Measurements from ENCODE around the gene PUS1.
"Not testable (repeated sequence)": the region's sequence is repeated elsewhere in the genome, so short reads cannot be mapped to it uniquely, and the experiment has no call there.

PUS1 gene

DNA sequence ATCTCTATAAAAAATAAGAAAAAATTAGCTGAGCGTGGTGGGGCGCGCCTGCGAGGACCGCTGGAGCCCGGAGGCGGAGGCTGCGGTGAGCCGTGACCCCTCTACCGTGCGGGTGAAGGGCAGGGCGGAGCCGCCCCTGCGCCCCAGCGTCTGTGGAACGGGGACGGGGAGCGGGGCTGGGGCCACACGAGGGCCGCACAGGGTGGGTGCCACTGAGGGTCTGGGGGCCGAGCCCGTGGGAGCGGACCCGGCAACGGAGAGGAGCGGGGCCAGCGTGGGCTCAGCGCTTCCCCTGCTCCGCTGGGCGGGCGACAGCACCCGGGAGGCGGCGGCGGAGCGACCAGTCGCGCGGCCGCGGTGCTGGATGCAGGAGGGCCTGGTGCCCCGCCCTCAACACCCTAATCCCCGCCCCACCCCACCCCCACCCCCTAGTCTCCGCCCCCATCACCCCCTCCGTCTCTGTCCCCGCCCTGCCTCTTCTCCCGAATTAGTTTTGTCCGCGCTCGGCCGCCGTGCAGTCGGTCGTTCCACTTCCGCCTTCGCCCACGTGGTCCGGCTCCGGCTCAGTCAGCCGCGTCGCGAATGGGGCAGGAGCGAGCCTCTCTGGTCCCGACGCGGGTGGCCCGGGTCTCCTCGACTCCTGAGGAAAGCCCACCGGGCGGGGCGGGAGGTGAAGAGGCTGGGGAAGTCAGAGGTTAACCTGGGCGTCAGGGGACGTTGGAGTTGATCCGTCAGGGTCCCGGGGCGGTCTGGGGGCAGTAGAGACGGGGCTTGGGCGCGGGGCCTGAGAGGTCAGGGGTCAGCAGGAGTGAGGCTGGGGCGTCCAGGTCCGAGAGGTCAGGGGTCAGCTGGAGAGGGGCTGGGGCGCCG lies at the start of gene PUS1:
Gene PUS1 (plus strand): TSS at position 566 of the 870 bp plus-strand sequence. CDS start 447 bp downstream, outside the sequence.
- peak; percentile 86 to 89 for DNase-seq (ENCODE audit: low read depth in 1 of 2, low spot score in 1 of 2)

DNA sequence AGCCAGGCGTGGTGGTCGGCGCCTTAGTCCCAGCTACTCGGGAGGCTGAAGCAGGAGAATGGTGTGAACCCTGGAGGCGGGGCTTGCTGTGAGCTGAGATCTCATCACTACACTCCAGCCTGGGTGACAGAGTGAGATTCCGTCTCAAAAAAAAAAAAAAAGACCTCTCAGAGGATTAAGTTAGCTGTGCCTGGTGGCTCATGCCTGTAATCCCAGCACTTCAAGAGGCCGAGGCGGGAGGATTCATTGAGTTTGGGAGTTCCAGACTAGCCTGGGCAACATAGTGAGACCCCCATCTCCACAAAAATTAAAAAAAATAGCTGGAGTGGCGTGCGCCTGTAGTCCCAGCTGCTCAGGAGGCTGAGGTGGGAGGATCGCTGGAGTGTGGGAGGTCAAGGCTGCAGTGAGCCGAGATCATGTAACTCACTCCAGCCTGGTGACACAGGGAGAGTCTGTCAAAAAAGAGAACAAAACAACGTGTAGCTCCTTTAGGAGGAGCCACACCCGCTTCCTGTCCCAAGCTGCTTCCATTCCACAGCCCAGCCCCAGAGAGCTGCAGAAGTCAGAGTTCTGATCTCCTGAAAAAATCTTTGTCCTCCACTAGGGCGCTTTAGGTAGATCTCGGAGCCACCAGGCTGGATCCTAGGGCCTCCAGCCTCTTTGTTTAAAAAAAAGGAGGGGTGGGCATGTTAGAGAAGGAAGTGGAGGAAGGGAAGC lies 46.1 kb upstream of the PUS1 start:
- no peak for DNase-seq (ENCODE audit: low read depth in 1 of 2, low spot score in 1 of 2)

DNA sequence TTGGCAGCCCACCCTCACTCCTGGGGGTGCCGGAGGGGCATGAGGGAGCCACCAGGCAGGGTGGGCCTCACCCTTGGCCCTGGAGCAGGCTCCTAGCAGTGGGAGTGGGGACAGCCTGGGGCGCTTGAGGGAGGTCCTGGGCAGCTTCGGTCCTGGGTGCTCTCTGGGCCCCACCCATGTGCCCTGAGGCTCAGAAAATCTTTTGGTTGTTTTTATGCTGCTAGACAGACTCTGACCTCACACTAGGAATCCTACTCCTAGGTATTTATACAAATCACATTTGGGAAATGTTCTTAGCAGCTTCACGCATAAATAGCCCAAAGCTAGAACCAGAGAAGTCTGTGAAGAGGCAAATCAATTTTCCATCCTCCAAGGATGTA lies 45.6 kb upstream of the PUS1 start:
- DNase-seq (ENCODE audit: low read depth in 1 of 2, low spot score in 1 of 2) = no peak

DNA sequence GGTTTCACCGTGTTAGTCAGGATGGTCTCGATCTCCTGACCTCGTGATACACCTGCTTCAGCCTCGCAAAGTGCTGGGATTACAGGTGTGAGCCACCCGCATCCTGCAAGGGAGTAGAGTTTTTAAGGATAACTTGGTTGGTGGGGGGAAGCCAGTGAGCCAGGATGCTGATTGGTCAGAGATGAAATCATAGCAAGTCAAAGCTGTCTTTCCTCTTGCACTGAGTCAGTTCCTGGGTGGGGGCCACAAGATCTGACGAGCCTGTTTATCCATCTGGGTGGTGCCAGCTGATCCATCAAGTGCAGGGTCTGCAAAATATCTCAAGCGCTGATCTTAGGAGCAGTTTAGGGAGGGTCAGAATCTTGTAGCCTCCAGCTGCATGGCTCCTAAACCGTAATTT lies 44.0 kb upstream of the PUS1 start:
- DNase-seq (ENCODE audit: low read depth in 1 of 2, low spot score in 1 of 2) = not testable (repeated sequence)

DNA sequence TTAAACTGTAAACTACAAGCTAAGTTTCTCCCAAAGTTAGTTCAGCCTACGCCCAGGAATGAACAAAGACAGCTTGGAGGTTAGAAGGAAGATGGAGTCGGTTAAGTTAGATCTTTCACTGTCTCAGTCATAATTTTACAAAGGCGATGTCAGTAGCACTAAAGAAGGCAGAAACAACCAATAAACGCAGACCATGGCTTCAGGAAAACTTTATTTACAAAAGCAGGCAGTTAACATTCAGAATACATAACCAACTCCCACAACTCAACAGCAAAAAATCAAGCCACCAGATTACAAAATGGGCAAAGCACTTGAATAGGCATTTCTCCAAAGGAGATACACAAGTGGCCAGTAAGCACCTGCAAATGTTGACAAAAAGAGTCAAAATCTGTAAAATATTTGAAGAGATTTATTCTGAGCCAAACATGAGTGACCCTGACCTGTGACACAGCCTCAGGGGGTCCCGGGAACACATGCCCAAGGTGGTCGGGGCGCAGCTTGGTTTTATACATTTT lies 43.5 kb upstream of the PUS1 start:
- DNase-seq (ENCODE audit: low read depth in 1 of 2, low spot score in 1 of 2) = no peak

DNA sequence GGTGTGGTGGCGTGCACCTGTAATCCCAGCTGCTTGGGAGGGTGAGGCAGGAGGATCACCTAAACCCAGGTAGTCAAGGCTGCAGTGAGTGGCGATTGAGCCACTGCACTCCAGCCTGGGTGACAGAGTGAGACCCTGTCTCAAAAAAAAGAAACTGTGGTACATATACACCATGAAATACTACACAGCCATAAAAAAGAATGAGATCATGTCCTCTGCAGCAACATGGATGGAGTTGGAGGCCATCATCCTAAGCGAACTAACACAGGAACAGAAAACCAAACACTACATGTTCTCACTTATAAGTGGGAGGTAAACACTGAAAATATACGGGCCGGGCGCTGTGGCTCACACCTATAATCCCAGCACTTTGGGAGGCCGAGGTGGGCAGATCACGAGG lies 37.4 kb upstream of the PUS1 start:
- DNase-seq (ENCODE audit: low read depth in 1 of 2, low spot score in 1 of 2) = not testable (repeated sequence)

DNA sequence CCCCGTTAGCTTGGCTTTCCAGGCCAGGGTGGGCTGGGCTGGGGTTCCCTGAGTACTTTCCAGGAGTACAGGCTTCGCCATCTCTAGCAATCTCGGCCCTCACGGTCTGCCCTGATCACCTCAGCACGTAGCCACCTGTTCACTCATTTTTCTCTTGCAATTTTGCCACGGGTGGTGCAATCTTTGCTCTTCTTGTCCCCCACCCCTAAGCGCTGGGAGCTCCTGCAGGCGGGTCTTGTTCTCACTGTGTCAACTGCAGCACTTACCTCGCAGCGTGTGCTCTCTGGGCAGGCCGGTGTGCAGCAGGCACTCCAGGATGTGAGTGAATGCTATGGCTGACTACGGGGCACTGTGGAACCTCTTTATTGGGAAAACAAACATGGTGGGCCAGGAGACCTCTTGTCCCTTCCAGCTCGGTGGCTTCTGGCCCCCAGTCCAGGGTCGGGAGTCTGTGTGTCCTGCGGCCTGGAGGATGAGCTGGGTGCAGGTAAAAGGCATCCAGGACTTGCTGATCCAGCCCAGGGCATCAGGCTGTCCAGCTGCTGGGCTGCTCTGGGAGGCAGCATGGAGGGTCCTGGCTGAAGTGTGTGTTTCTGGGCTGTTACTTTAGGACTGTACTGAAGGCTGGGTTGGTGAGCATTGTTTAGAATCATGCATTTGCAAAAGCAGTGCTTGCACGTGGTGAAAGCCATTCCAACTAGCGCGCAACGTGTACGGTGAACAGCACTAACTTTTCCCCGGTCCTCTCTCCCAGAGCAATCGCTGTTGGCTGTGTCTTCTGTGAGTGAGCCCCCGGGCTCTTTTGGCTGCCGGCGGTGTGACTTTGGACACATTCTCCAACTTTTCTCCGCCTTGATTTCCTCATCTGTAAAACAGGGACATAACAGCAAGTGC lies 36.1 kb upstream of the PUS1 start:
- no peak for DNase-seq (ENCODE audit: low read depth in 1 of 2, low spot score in 1 of 2)

DNA sequence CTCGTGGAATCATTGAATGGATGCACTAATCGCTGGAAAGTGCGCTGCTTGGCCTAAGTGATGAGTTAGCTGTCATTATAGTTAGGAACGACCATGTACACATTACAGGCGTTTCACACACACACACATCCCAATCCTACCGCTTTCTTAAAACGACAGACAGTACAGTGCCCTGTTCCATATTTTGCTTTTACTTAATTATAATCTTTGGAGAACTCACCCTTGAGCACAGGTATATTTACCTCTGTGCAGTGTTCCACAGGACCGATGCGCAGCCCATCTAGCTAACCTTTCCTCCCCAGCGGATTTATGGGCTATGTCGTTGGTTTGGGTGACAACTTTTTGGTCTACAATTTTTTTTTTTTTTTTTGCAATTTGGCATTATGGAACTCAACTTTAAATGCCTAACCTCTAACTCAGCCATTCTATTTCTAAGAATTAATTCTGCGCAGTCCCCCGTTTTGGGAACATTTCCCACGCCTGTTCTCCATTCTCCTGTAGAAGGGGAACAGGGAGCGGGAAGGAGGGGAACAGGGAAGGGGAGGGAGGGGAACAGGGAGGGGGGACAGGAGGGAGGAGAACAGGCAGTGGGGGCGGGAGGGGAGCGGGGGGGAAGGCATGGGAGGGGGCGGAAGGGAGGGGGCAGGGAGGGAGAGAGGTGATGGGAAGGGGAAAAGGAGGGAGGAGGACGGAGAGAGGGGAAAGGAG lies 35.3 kb upstream of the PUS1 start:
- no peak for DNase-seq (ENCODE audit: low read depth in 1 of 2, low spot score in 1 of 2)

DNA sequence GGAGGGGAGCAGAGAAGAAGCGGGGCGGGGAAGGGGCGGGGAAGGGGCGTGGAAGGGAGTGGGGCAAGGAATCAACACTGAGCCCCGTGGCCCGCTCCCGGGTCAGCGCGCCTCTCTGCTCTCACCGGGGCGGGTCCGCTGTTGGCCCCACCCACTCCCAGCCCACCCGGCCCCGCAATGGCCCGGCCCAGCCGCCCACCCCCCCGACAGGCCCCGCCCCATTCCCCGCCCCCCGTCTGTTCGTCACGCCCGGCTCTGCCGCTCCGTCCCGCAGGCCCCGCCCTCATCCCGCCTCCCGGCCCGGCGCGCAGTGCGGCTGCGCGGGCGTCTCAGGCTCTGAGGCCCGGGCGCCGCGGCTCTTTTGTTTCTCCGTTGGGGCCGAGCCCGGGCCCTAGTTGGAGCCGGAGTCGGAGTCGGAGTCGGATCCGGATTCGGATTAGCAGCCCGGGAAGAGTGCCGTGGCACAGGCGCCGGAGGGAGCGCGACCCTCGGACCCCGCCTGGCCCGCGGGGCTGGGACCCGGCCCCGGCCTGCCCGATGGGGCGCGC lies 34.7 kb upstream of the PUS1 start, which contains the start of gene ULK1:
Gene ULK1 (plus strand): TSS at position 310 of the 548 bp plus-strand sequence. CDS start 380 bp downstream, outside the sequence.
- DNase-seq (ENCODE audit: low read depth in 1 of 2, low spot score in 1 of 2) = peak; percentile 87 to 95

DNA sequence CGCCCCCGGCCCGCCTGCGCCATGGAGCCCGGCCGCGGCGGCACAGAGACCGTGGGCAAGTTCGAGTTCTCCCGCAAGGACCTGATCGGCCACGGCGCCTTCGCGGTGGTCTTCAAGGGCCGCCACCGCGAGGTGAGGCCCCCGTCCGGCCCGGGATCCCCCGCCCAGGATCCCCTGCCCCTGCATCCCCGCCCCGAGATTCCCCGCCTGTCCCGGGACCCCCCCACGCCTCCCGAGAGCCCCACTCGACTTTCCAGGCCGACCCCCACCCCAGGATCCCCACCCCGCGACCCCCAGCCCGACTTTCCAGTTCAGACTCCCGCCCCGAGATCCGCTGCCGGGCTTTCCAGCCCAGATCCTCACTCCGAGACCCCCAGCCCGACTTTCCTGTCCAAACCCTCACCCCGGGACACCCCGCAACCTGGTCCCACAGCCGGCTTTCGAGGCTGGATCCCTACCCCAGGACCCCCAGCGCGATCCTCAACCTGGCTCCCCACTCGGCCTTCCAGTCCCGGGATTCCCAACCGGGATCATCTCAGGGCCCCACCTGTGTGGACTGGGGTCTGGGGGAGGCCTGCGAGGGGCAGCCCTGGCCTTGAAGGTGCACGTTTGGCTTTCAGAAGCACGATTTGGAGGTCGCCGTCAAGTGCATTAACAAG lies 34.0 kb upstream of the PUS1 start:
- no peak for DNase-seq (ENCODE audit: low read depth in 1 of 2, low spot score in 1 of 2)

DNA sequence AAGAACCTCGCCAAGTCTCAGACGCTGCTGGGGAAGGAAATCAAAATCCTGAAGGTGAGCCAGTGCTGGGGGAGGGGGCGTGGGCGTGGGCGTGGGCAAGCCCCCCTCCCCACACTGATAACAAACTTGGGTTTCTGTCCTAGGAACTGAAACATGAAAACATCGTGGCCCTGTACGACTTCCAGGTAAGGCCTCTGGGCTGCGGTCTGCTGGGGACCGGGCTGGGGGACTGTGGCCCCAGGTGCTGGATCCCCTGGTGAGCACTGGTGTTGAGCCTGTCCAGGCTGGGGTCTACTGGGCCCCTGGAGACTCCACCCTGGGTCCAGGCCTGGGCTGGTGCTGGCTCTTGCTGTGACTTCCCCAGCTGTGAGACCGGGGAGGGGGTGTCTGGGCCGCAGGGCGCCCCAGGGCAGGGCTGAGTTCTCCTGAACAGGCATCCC lies 33.4 kb upstream of the PUS1 start:
- DNase-seq (ENCODE audit: low read depth in 1 of 2, low spot score in 1 of 2) = no peak

DNA sequence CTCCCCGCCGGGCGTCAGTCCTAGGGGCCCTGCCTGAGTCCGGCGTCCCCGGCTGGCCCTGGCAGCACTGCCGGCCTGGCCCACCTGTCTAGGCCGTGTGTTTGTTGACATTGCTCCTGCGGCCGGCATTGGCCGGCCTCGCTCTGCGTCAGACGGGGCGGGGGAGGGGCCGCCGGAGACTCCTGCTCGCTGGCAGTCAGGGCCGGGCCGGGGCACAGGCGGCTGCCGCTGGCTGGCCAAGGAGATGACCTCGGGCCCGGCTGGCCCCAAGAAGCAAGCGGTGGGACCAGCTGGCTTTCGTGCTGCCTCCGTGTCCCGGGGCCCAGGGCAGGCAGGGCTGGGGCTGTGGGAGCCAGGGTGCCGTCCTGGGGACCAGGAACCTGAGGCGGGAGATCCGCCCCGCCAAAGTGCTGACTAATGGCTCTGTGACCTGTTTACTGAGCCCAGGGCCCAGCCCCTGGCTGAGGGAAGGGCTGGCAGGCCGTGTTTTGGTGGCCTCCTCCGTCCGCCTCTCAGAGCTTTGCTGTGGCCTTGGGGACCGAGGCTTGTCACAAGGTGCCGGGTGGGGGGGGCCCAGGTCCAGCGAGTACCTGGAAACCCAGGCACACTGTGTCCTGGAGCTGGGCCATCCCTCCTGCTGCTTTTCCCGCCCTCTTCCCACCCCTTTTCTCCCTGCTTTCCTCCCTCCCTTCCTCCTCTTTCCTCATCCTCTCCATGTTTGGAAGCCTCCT lies 32.8 kb upstream of the PUS1 start:
- DNase-seq (ENCODE audit: low read depth in 1 of 2, low spot score in 1 of 2) = peak; percentile 29 to 58

DNA sequence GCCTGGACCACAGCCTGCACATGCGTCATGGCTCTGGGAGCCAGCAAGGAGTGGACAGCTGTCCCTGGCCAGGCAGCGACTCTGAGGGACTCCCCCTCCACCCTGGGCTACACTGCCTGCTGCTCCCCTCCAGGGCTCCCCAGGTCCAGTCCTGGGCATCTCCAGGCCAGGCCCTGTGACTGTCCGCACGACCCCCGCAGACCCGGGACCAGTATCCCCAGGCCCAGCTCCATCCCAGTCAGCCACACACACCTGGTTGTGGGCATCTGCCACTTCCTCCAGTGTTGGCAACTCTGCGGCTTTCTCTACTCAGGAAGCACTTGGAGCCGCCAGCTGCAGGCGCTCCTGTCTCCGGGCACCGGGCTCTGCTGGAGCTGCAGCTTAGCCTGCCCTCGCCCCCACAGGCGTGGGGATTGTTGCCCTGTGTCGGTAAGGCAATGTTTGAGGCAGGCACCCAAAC lies 32.2 kb upstream of the PUS1 start:
- DNase-seq (ENCODE audit: low read depth in 1 of 2, low spot score in 1 of 2) = no peak

DNA sequence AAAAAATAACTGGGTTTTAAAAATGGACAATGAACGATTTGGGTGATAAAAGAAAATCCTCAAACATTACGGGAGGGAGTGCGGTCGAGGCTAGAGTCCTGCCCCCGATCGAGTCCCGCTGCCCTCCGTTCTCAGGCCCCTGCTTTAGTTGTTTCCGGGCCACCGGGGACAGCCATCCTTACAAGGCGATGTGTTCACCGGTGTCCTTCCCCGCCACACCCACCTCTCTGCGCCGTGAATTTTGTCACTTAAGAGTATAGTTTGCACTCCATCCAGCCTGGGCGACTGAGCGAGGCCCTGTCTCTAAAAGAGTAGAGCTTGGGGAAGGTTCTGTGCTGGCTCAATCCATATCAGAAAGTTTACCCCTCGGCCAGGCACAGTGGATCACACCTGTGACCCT lies 31.8 kb upstream of the PUS1 start:
- no peak for DNase-seq (ENCODE audit: low read depth in 1 of 2, low spot score in 1 of 2)

DNA sequence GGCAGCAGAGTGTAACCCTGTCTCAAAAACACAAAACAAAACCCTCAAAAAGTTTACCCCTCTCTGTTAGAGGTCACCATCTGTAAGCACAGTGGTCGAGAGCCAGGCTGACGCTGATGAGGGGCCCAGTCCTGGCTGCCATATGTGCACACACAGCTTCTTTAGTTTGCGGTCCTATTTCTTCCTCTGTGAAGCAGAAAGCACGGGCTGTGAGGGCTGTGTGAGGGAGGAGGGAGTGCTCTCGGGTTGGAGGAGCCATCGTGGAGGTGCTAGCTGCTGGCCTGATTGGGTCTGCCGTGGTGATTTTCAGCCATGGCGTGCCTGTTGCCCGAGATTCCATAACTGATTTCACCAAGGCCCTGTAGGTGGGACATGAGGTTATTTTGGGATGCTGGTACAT lies 31.2 kb upstream of the PUS1 start:
- no peak for DNase-seq (ENCODE audit: low read depth in 1 of 2, low spot score in 1 of 2)

DNA sequence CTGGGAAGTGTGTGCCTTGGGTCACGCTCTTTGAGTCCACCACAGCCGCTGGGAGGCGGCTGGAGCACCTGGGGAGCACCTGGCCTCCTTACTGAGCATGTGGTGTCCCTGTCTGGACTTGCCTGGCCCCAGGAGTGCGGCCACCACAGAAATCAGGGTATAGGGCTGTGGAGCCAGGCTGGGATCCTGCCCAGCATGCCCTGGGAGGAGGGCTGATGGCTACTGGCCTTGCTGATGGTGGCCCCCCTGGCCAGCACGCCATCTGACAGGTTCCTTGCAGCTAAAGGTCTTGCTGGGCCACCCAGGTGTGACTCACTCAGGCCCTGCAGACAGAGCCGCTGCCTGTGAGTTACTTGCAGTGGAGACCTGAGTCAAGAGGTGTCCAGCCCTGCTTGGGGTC lies 28.7 kb upstream of the PUS1 start:
- no peak for DNase-seq (ENCODE audit: low read depth in 1 of 2, low spot score in 1 of 2)

DNA sequence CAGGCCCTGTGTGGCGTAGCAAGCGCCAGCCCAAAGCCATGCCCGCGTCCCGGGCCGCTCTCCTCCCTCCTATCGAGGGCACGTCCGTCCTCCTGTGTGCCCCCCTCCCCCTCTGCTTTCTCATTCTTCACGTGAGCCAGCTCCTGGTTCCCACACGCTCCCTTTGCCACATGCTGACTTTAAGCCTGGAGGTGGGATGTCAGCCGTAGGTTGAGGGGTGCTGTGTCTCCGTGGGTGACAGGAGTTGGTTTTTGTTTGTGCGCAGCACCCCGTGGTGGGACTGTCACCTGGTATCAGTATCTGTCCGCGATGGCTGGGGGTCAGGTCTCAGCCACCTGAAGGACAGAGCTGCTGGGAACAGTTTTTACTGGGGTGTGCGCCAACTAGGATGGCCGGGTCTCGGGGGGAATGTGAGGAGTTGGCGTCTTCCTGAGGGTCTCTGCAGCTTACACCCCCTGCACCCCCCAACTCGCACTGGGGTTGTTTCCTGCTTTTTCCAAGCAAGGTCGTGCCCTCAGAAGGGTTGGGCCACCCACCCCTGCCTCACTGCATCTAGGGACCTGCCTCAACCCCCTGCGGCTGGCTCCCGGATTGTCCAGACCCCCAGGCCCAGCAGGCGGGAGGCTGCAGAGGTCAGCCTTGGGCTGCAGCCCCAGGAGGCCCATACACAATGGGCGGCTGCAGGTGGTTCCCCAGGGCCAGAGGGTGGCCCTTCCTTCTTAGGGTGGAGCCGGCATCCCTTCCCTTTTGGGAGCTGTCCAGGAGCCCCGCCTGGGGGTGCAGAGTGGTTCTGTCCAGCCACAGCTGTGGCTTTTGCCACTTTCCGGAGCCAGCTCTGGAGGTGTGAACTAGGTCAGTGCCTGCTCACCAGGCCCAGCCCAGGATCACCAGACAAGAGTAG lies 27.4 kb upstream of the PUS1 start:
- DNase-seq (ENCODE audit: low read depth in 1 of 2, low spot score in 1 of 2) = no peak
